Epithelial cell of prostate (primary cell): Measurements from ENCODE around the gene LDLRAD4.
"Not testable (repeated sequence)": the region's sequence is repeated elsewhere in the genome, so short reads cannot be mapped to it uniquely, and the experiment has no call there.

ENCODE experiments used
- DNase-seq: peaks from one replicate; pipeline ENCODE4 v3.0.0-alpha.2; 2011; ENCODE audit warnings: low read depth, low spot score
- H3K27ac ChIP-seq: fragments of 450-650 bp; 2 replicates; pipeline ENCODE4 v1.5.1; 2017; ENCODE audit warnings: mild to moderate bottlenecking

Gene LDLRAD4

DNA sequence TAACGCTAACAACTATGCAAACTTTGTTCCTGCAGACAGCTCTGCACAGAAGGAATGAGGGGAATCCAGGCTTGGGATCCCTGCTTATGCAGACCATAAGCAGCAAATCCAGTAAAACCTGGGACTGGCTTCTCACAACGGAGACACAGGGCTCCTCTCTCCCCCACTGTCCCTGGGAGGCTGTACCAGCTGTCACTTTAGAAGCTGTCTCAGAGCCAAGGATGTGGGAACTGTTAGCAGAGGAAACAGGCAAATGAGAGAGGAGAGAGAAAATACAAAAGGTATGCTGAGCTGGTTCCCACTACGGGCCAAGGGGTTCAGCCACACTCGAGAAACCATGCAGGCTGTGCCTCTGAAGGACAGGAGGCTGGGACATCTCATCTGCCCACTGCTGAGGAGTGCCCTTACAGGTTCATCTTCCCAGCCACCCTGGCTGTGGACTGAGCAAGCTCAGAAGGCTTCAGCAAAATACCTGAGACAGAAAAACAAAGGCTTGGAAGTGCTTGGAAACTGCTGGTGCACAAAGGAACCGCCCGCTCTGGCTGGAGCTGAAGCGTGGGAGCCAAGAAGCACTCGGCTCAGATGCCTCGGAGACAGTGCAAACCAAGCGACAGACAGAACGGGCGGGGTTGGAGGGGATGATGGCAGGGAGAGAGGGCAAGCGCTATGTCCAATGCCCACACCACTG is 435.3 kb downstream of the LDLRAD4 start:
- H3K27ac ChIP-seq: no peak overlapping the region
- no peak for DNase-seq

GRCh38 chr18:13657974-13658373 is 439.4 kb downstream of the LDLRAD4 start:
- no peak for DNase-seq
- H3K27ac ChIP-seq: no peak overlapping the region

DNA sequence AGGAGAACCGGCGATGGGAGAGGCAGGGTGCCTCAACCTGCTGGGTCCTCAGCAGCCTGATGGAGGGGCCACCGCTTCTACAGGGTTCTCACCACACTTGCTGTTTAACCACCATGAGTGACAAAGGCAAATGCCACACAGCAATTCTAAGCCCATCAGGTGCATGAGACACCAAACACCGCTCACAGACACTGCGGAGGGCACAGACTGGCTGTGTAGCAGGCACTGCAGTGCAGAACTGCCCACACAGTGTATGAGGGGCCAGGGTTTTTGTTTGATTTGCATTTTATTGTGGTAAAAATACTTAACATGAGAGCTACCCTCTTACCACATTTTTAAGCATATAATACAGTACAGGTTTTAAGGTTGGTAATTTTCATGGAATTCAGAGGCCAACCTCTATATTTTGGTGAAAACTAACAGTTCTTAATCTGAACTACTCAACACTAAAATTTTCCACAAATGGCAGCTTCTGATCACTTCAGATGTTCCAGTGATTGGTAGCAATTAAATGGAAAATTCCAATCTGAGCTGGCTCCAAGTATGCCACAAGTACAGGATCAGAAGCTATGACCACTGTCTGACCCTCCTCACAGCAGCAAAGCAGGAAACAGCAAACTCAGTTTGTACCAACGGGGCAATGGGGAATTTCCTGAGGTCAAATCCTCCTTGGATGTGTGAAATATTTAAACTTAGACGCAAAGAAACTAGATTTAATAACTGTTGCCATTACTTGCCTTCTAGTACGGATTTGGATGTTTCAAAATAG is 440.1 kb downstream of the LDLRAD4 start:
- no peak for DNase-seq
- no peak overlapping the region for H3K27ac ChIP-seq

DNA sequence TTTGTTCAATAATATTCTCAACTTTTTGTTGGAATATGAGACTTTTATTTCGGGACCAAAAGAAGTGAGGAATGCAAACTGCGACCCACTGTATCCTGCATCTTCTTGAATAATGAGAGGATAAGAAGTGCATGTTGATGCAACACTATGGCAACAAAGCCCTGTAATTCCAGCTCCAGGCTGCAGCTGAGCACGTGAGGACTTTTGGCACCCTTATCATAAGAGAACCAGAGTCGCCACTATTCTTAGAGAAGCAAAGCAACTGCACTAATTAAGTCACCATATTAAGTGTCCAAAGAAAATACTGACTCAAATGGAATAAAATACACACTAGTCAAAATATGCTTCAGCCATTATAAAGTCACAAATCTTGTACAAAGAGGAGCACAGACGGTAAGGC is 441.9 kb downstream of the LDLRAD4 start:
- no peak overlapping the region for H3K27ac ChIP-seq
- no peak for DNase-seq

- no peak overlapping the region for H3K27ac ChIP-seq
- DNase-seq: no peak
Measured at GRCh38 chr18:13661051-13661778, 442.7 kb downstream of the LDLRAD4 start.

- no peak overlapping the region for H3K27ac ChIP-seq
- no peak for DNase-seq
Measured at GRCh38 chr18:13661779-13662256, 443.3 kb downstream of the LDLRAD4 start.

- DNase-seq: no peak
- no peak overlapping the region for H3K27ac ChIP-seq
Measured at GRCh38 chr18:13672657-13673056, 454.1 kb downstream of the LDLRAD4 start.

DNA sequence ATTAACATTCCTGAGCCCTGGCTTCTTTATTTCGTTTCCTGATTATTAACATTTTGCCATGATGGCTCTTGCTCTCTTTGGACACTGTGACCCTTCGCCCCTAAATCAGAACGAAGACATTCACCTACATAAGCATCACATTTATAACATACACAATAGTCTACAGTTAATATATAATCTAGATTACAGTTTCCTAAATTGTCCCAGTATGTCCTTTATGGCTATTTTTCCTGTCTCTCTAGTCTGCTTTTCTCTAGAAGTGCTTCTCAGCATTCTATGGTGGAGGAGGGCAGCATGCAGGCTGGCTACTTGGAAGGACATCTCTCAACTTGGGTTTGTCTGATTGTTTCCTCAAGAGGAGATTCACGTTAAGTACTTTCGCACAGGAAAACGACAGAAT is 457.9 kb downstream of the LDLRAD4 start:
- peak overlapping the region; percentile 18 for H3K27ac ChIP-seq
- DNase-seq: no peak

DNA sequence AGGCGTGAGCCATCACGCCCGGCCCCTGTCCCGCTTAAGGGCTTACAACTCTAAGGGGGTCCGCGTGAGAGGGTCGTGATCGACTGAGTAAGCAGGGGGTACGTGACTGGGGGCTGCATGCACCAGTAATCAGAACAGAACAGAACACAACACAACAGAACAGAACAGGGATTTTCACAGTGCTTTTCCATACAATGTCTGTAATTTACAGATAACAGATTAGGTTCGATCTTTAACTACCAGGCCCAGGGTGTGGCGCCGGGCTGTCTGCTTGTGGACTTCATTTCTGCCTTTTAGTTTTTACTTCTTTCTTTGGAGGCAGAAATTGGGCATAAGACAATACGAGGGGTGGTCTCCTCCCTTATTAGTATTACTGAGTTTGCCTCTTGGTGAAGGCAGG is 458.8 kb downstream of the LDLRAD4 start:
- not testable (repeated sequence) for H3K27ac ChIP-seq, DNase-seq

- no peak overlapping the region for H3K27ac ChIP-seq
- DNase-seq: no peak
Measured at GRCh38 chr18:13680612-13681011, 462.1 kb downstream of the LDLRAD4 start.

GRCh38 chr18:13681701-13682100 is 463.1 kb downstream of the LDLRAD4 start:
- no peak overlapping the region for H3K27ac ChIP-seq
- DNase-seq: no peak

DNA sequence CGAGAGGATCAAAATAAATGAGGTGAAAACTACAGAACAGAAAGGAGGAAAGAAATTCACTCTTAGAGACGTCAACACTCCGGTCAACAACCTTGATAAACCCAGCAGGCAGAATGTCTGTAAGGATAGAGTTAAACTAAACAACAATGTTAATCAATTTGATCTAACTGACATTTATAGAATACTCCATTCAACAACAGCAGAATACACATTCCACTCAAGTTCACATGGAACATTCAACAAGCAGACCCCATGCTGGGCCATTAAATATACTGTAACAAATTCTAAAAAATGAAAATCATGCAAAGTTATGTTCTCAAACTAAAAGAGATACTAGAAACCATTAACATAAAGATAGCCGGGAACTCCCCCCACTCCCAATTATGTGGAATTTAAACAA is 466.0 kb downstream of the LDLRAD4 start:
- DNase-seq: no peak
- H3K27ac ChIP-seq: no peak overlapping the region

GRCh38 chr18:13688191-13689136 is 469.9 kb downstream of the LDLRAD4 start:
- H3K27ac ChIP-seq: no peak overlapping the region
- DNase-seq: no peak

DNA sequence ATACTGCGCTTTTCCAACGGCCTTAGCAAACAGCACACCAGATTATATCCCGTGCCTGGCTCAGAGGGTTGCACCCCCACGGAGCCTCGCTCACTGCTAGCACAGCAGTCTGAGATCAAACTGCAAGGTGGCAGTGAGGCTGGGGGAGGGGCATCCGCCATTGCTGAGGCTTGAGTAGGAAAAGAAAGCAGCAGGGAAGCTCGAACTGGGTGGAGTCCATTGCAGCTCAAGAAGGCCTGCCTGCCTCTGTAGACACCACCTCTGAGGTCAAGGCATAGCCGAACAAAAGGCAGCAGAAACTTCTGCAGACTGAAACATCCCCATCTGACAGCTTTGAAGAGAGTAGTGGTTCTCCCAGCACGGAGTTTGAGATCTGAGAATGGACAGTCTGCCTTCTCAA is 471.5 kb downstream of the LDLRAD4 start:
- not testable (repeated sequence) for H3K27ac ChIP-seq, DNase-seq

DNA sequence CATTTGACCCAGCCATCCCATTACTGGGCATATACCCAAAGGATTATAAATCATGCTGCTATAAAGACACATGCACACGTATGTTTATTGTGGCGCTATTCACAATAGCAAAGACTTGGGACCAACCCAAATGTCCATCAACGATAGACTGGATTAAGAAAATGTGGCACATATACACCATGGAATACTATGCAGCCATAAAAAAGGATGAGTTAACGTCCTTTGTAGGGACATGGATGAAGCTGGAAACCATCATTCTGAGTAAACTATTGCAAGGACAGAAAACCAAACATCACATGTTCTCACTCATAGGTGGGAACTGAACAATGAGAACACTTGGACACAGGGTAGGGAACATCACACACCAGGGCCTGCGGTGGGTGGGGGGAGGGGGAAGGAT is 476.8 kb downstream of the LDLRAD4 start:
- H3K27ac ChIP-seq: not testable (repeated sequence)

DNA sequence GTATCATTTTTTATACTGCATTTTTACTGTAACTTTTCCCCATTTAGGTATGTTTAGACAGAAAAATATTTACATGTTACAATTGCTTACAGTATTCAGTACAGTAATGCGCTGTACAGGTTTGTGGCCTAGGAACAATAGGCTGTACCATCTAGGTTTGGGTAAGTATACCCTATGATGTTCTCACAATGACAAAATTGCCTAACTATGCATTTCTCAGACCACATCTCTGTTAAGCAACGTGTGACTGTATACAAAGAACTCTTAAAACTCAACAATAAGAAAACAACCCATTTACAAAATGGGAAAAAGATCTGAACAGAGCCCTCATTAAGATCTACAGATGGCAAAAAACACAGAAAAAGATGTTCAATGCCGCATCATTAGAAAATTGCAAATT is 478.4 kb downstream of the LDLRAD4 start:
- peak overlapping the region; percentile 21 for H3K27ac ChIP-seq
- no peak for DNase-seq

More for the DNA sequence above, 476.8 kb downstream of the LDLRAD4 start:
- DNase-seq: not testable (repeated sequence)

- H3K27ac ChIP-seq: no peak overlapping the region
- no peak for DNase-seq
Measured at GRCh38 chr18:13700153-13700552, 481.6 kb downstream of the LDLRAD4 start.
